CD1c-positive myeloid dendritic cell (primary cell): Measurements from ENCODE around the gene OAS1.
"Not testable (repeated sequence)": the region's sequence is repeated elsewhere in the genome, so short reads cannot be mapped to it uniquely, and the experiment has no call there.

Experiments
- DNase-seq: peaks from one replicate; pipeline ENCODE4 v3.0.0-alpha.2; 2016; ENCODE audit errors: extremely low spot score

Gene OAS1

DNA sequence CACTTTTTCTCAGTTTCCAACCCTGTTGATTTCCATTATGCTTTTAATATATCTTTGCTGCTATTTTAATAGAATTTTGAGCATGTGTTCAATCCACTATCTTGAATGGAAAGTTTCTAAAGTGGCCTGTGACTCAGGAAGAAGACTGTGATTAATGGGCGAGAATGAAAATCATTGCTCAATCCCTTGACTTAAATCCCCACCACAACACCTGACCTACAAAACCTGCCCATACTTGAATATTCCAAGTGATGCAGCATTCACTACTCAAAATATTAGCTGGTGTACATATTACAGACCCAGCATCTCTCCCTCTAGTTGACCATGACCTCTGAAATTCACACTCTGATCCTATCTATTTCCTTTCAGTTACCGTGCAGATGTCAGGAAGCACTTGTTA lies 30.2 kb downstream of the OAS1 start:
- DNase-seq = no peak

DNA sequence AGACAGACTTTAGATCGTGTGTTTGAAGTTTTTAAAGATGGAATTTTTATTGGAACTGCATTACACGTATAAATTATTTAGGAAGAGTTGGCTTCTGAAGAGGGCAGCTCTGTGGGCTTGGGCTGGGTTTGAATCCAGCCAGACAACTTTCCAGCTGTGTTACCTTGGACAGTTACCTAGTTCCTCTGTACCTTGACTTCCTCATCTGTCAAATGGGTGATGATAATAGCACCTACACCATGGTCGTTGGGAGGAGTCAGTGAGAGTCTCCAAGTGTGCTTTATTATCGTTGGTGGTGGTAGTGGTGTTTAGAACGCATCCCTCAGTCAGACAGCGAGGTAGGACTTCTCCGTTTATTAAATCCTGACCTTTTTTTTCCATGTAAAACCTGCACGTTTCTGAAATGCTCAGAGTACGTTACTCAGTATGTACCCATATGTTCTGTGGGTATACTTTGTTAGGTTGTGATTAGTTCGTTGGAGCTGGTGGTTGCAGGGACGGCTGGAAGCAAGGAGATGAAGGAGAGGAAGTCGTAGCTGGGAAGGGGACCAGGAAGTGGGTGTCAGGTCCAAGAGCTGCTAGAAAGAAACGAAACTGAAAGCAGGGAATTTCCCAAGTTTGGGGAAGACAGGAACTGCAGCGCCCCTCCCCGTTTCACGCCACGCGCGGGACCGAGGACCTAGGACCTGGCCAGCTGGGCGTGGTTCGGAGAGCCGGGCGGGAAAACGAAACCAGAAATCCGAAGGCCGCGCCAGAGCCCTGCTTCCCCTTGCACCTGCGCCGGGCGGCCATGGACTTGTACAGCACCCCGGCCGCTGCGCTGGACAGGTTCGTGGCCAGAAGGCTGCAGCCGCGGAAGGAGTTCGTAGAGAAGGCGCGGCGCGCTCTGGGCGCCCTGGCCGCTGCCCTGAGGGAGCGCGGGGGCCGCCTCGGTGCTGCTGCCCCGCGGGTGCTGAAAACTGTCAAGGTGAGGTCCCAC lies 31.3 kb downstream of the OAS1 start, which contains the start of gene OAS3:
OAS3 (plus strand) TSS at position 734 of the 979 bp plus-strand sequence; CDS start at position 791, 57 bp downstream.
- DNase-seq = peak; percentile 95

DNA sequence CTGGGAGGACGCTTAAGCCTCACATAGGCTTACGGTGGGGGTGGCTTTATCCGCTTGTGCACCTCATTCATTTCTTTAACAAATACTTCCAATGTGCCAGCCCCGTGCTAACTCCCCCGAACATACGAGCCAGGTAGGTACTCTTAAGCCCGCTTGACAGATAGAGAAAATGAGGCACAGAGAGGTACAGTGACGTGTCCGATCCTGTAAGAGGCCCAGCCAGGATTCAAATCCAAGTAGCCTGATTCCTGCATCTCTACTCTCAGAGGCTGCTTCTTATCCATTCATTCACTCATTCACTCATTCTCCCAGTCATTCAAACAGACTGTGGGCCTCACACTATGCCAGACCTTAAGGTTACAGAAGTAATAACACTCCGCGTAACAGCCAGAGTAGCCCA lies 32.0 kb downstream of the OAS1 start:
- DNase-seq = no peak

DNA sequence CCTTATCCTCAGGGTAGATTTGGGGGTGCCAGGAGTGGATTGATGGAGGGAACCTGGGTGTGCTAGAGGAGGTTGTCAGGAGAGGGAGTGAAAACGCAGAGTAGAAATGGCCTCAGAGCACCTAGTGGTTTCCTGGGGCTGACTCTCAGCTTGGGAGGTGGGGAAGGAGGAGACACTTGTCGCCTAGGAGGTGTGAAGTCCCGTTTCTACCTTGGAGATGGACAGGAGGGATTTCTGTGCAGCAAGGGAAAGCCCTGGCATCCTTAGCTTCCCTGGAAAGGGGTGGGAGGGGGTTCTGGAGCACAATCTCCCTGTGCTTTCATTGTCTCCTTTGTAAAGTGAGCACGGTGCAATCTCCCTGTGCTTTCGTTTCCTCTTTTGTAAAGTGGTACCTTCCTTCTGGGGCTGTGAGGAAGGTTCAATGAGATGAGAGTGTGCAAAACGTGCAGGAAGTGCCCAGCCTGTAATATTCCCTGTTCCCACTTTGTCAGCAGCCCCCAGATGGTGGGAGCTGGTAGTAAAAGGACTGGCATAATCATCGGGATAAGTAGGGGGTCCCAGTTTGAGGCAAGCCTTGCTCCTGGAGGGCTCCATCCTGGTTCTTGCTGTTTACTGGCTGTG lies 33.1 kb downstream of the OAS1 start:
- peak; percentile 47 for DNase-seq

DNA sequence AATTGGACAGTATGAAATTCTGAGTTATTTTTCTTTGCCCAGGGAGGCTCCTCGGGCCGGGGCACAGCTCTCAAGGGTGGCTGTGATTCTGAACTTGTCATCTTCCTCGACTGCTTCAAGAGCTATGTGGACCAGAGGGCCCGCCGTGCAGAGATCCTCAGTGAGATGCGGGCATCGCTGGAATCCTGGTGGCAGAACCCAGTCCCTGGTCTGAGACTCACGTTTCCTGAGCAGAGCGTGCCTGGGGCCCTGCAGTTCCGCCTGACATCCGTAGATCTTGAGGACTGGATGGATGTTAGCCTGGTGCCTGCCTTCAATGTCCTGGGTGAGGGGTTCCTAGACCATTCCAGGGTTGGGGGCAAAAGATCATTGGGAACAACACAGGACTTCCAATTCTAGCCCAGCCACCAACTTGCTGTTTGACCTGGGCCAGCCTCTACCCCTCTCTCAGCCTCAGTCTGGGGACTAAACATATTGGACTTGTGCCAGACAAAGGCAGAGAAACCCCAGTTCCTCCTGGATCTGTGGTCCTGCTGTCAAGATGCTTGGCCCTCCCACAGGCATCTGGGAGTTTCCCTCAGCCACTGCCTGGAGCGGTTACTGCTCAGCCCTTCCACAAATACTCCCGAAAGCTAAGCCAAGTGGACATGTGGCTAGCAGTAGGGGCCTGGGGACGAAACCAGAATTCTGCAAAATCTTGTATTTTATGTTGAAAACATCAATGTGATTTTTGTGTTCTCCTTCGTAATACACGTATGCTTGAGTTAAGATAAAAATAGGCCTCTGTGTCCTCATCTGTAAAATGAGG lies 35.0 kb downstream of the OAS1 start:
- DNase-seq = no peak

DNA sequence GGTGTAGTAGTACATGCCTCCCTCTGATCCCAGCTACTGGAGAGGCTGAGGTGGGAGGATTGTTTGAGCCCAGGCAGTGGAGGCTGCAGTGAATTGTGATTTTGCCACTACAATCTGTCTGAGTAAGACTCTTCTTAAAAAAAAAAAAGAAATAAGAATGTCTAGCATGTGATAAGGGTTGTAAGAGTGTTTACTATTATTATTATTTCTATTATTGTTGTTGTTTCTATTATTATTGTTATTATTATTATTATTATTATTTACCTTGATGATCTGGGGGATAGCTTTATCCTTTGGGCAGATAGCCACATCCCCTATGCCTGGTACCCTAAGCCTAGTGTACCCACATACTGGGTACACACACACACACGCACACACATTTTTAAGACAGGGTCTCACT lies 35.8 kb downstream of the OAS1 start:
- DNase-seq = no peak

DNA sequence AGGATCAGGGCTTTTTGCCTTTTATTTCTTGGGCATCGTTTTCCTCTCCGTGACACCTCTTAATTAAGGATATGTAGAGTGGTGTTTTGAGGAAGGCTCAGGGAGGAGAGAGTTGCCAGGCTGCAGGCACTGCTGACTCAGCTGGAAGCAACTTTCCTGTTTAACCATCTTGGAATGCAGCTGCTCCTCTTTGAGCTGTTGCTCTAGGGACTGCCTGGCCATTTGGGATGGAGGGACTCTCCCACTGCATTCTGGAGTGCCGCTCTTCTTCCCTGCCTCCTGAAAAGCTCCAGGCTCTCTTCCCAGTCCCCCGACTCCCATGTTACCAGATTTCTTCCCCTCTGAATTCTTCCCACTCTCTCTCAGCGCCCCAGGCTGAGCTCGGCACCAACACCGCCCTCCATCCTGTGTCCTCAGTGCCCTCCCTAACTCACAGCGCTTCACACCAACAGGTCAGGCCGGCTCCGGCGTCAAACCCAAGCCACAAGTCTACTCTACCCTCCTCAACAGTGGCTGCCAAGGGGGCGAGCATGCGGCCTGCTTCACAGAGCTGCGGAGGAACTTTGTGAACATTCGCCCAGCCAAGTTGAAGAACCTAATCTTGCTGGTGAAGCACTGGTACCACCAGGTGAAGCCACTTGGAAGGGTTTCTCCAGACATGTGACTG lies 37.4 kb downstream of the OAS1 start:
- DNase-seq = no peak

DNA sequence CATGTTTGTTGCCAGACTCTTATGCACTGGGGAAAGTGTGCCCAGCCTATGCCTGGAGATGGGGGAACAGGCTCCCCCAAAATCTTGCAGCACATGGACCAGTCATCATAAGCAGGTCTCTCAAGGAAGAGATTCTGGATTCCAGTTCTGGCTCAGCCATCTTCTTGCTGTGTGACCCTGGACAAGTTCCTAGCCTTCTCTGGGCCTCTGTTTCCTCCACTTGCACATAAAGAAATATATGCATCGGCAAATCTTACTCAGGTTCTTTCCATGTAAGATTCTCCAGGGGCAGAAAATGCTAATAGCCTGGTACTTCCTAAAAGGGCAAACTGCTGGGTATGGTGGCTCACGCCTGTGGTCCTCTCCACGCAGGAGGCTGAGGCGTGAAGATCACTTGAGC lies 38.8 kb downstream of the OAS1 start:
- no peak for DNase-seq

DNA sequence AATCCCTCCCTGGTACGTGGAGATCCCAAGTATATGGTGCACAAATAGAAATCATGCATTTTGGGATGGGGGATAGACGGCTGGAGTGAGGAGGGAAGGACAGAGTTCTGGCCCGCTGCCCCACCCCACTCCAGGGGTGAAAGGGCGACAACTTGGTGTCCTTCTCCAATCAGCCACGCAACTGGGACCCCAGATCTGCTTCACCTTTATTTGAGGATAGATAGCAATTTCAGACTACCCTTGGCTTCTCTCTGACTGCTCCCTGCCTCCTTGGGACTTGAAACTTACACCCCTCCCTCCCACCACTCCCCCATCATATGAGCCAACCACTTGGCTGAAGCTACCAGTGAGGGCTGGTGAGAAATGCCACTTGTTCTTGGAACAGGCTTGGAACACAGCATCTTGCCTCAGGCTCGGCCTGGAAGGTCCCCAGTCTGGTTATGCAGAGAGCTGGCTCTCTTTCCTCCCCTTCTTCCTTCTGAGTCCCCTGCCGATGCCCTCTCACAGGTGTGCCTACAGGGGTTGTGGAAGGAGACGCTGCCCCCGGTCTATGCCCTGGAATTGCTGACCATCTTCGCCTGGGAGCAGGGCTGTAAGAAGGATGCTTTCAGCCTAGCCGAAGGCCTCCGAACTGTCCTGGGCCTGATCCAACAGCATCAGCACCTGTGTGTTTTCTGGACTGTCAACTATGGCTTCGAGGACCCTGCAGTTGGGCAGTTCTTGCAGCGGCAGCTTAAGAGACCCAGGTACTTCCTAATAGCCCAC lies 39.7 kb downstream of the OAS1 start:
- DNase-seq = no peak

DNA sequence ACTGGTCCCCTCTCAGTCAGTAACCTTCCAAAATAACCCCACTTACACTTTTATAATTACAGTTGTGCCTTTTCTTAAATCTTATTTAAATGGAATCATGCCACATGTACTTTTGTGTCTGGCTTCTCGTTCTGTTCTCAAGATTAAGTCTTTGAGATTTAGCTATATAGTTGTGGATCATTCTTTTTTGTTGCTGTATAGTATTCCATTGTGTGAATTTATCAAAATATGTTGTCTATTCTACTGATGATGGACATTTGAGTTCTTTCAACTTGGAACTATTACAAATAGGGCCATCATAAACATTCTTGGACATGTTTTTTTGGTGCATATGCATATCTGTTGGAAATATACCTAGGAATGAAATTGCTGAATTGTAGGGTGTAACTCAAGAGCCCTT lies 40.6 kb downstream of the OAS1 start:
- no peak for DNase-seq

DNA sequence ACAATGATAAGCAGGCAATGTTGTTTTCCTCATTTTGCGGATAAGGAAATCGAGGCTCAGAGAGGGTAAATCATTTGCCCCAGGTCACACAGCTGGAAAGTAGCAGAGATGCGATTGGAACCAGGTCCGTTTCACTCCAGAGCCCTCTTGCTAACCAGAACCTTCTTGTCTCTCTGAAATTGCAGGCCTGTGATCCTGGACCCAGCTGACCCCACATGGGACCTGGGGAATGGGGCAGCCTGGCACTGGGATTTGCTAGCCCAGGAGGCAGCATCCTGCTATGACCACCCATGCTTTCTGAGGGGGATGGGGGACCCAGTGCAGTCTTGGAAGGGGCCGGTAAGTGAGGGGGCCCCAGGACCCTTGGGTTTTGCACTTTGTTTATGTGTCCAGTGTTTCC lies 41.0 kb downstream of the OAS1 start:
- no peak for DNase-seq

DNA sequence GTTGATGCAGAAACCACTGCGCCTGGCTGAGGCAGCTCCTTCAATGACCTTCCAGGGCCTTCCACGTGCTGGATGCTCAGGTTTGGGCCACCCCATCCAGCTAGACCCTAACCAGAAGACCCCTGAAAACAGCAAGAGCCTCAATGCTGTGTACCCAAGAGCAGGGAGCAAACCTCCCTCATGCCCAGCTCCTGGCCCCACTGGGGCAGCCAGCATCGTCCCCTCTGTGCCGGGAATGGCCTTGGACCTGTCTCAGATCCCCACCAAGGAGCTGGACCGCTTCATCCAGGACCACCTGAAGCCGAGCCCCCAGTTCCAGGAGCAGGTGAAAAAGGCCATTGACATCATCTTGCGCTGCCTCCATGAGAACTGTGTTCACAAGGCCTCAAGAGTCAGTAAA lies 42.0 kb downstream of the OAS1 start:
- no peak for DNase-seq

DNA sequence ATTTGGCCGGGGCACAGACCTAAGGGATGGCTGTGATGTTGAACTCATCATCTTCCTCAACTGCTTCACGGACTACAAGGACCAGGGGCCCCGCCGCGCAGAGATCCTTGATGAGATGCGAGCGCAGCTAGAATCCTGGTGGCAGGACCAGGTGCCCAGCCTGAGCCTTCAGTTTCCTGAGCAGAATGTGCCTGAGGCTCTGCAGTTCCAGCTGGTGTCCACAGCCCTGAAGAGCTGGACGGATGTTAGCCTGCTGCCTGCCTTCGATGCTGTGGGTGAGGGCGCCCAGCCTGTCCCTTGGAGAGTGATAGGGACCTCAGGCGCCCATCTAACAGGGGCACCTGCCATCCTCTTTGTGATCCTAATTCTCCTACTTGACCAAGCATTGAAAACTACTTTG lies 43.9 kb downstream of the OAS1 start:
- no peak for DNase-seq

DNA sequence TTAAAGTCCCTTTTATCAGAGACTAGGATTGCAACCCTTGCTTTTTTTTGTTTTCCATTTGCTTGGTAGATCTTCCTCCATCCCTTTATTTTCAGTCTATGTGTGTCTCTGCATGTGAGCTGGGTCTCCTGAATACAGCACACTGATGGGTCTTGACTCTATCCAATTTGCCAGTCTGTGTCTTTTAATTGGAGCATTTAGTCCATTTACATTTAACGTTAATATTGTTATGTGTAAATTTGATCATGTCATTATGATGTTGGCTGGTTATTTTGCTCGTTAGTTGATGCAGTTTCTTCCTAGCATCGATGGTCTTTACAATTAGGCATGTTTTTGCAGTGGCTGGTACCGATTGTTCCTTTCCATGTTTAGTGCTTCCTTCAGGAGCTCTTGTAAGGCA lies 50.4 kb downstream of the OAS1 start:
- DNase-seq = not testable (repeated sequence)

DNA sequence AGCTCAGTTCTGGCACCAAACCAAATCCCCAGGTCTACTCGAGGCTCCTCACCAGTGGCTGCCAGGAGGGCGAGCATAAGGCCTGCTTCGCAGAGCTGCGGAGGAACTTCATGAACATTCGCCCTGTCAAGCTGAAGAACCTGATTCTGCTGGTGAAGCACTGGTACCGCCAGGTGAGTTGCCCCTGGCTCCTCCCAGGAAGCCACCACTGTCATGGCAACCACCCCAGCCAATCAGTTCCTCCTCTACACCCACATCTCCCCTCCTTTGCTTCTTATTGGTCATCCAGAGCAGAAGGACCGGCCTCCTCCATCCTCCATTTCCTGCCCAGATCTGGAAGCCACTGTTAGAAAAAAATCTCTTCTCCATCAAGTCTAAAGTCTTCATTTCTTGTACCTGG lies 54.3 kb downstream of the OAS1 start:
- no peak for DNase-seq

DNA sequence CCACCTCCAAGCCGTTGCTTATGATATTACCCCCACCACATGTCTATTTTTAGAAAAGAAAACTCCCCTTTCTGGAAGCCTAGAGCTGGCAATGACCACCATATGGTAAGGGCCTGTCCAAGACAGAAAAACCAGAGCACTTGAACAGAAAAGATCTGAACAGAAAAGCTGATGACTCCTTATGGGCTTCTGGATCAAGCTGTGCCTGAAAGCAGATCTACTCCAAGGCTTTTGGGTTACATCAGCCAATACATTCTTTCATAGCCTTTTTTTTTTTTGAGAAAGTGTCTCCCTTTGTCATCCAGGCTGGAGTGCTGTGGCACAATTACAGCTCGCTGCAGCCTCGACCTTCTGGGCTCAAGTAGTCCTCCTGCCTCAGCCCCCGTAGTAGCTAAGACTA lies 54.8 kb downstream of the OAS1 start:
- no peak for DNase-seq

DNA sequence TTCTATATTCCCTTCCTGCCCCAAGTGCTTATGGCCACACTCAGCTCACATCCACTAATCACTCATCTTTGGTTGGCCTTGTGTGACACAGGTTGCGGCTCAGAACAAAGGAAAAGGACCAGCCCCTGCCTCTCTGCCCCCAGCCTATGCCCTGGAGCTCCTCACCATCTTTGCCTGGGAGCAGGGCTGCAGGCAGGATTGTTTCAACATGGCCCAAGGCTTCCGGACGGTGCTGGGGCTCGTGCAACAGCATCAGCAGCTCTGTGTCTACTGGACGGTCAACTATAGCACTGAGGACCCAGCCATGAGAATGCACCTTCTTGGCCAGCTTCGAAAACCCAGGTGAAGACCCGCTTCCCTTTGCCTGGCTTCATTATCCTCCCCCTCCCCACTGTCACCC lies 55.8 kb downstream of the OAS1 start:
- no peak for DNase-seq

DNA sequence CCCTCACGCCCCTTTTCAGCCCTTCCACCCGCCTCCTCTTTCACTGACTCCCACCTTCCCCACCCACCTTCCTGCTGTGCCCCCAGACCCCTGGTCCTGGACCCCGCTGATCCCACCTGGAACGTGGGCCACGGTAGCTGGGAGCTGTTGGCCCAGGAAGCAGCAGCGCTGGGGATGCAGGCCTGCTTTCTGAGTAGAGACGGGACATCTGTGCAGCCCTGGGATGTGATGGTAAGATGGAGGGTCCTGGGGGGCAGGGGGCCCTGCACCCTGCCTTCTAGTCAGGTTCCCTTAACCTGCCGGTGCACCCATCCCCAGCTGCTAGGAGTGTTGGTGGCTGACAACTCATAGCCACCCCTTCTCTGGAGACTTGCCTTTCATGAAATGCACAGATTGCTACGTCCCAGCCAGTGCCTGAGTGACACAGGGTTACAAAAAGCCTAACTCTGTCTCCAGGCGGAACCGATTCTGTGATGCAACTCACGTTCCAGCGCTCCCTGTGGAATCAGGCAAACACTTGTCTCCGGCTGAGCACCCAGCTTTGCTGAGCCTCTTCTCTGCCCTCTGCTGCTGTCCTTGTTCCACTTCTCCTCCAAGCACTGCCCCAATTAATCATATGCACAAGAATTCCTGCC lies 56.6 kb downstream of the OAS1 start:
- no peak for DNase-seq

DNA sequence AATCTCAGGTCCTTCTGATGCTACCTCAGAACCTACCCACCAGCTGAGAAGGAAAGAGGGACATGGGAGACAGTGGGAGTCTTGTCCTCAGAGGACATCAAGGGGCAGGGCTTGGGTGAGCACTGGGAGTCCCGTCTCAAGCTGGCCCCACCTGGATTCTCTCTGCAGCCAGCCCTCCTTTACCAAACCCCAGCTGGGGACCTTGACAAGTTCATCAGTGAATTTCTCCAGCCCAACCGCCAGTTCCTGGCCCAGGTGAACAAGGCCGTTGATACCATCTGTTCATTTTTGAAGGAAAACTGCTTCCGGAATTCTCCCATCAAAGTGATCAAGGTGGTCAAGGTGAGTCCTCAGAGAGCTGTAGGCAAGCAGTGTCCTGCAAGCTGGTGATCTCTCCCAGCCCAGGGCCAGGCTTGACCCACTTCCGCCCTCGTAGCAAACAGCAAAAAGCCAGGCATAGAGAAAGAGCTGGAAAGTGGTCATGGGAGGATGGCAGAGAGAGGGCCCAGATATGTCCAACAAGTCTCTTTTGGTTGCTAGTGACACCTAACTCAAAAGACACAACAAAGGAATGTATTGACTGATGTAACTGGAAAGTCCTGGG lies 57.4 kb downstream of the OAS1 start:
- DNase-seq = no peak

DNA sequence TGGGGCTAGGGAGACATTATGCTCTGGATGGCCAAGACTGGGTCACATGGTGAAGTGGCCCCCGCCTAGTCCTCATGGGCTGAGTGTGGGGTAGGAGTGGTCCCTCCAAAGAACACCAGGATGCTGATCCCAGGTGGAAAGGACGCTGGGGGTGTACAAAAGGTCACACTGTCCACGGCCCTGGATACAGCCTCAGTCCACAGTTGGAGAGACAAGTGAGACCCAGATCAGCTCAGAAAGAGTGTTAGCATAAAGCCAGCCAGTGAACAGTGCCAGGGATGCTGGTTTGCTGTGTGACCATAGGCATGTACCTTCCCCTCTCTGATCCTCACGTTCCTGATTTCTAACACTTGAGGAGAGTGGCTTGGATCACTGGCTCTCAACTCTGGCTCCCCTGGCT lies 58.2 kb downstream of the OAS1 start:
- no peak for DNase-seq
